Chondrocyte (in vitro differentiated cells): ENCODE results near the gene PROP1. TPM values are rescaled to one million over a fixed set of nuclear protein-coding genes. Genes with fewer than 3 reads are reported as not detected.
"Not testable (repeated sequence)": the region's sequence is repeated elsewhere in the genome, so short reads cannot be mapped to it uniquely, and the experiment has no call there.

Experiments
- DNase-seq: peaks from one replicate; pipeline ENCODE4 v3.0.0; 2021; ENCODE audit warnings: mixed read lengths, low spot score
- H3K27ac Mint-ChIP-seq: one replicate; pipeline ENCODE4 v1.8.0; 2021; ENCODE audit warnings: mild to moderate bottlenecking, moderate library complexity, mixed read lengths; ENCODE audit not compliant: unreplicated experiment
- H3K27me3 Mint-ChIP-seq: 2 replicates; pipeline ENCODE4 v1.8.0; 2021; ENCODE audit warnings: low read depth, mixed read lengths
- H3K36me3 Mint-ChIP-seq: 2 replicates; pipeline ENCODE4 v1.8.0; 2021; ENCODE audit warnings: low read depth, mixed read lengths
- H3K4me1 Mint-ChIP-seq: 2 replicates; pipeline ENCODE4 v1.8.0; 2021; ENCODE audit warnings: low read depth, mild to moderate bottlenecking, mixed read lengths
- H3K4me3 Mint-ChIP-seq: one replicate; pipeline ENCODE4 v1.8.0; 2021; ENCODE audit warnings: mild to moderate bottlenecking, moderate library complexity, mixed read lengths; ENCODE audit not compliant: unreplicated experiment
- H3K9me3 Mint-ChIP-seq: 2 replicates; pipeline ENCODE4 v1.8.0; 2021; ENCODE audit warnings: low read depth, mixed read lengths
- total RNA-seq: library from RNA; stranded (reverse); gene quantifications from 3 replicates; pipeline ENCODE4 v1.2.1, GENCODE V29; 2021

PROP1 gene
- total RNA-seq, 1 donor from 2014 or later = not detected

- not testable (repeated sequence) for H3K27ac Mint-ChIP-seq, H3K27me3 Mint-ChIP-seq, H3K4me3 Mint-ChIP-seq, H3K36me3 Mint-ChIP-seq, DNase-seq, H3K4me1 Mint-ChIP-seq, H3K9me3 Mint-ChIP-seq
These were observed 52.0 kb downstream of the PROP1 start for GRCh38 chr5:177943805-177944736.

- not testable (repeated sequence) for H3K27ac Mint-ChIP-seq, DNase-seq, H3K27me3 Mint-ChIP-seq, H3K4me3 Mint-ChIP-seq, H3K9me3 Mint-ChIP-seq, H3K4me1 Mint-ChIP-seq, H3K36me3 Mint-ChIP-seq
These were observed 53.1 kb downstream of the PROP1 start for GRCh38 chr5:177942896-177943295.

Other genes starting within 250 kb of the PROP1 start
- gene FAM153A, start 213.3 kb downstream of the PROP1 start, total RNA-seq = 0.17 to 0.69 TPM in 2 of 3 replicates, not detected in the other
- 0.27 to 0.44 TPM (median 0.32 TPM) in 3 replicates for gene N4BP3, start 117.3 kb upstream of the PROP1 start, total RNA-seq
- gene RMND5B, start 134.8 kb upstream of the PROP1 start, total RNA-seq = 24.4 to 27.7 TPM (median 26.8 TPM) in 3 replicates
- 72.2 to 106 TPM (median 74.1 TPM) in 3 replicates for gene NHP2, start 157.6 kb upstream of the PROP1 start, total RNA-seq
- not detected in 3 replicates for gene GMCL2, start 191.1 kb upstream of the PROP1 start, total RNA-seq
- gene HNRNPAB, start 208.3 kb upstream of the PROP1 start, total RNA-seq = 152 to 215 TPM (median 156 TPM) in 3 replicates
- gene PHYKPL, start 236.6 kb upstream of the PROP1 start, total RNA-seq = 40.0 to 49.1 TPM (median 43.8 TPM) in 3 replicates